GM06990 (cell line): ENCODE data around the gene PEX14.

Source experiments
- DNase-seq: peaks from one replicate; pipeline ENCODE4 v3.0.0-alpha.2; 2011; ENCODE audit not compliant: insufficient read length; ENCODE audit errors: extremely low read depth
- H3K27me3 ChIP-seq: replicated peaks from 2 replicates; pipeline ENCODE4 v1.6.0; 2011; ENCODE audit warnings: low read length; ENCODE audit not compliant: control insufficient read depth, insufficient read depth
- H3K36me3 ChIP-seq: 2 replicates; pipeline ENCODE4 v1.5.1; 2011; ENCODE audit warnings: low read length; ENCODE audit not compliant: control insufficient read depth, insufficient read depth
- H3K4me3 ChIP-seq: replicated peaks from 2 replicates; pipeline ENCODE4 v1.5.1; 2011; ENCODE audit warnings: low read depth, mild to moderate bottlenecking, control low read depth, low read length
- CTCF ChIP-seq: IDR thresholded peaks from 2 replicates; pipeline ENCODE4 v1.5.1; 2011; ENCODE audit warnings: low read length, control low read depth, mild to moderate bottlenecking, inconsistent platforms; ENCODE audit not compliant: insufficient read depth, poor library complexity, severe bottlenecking

Gene PEX14

GRCh38 chr1:10506677-10507047 is 31.9 kb downstream of the PEX14 start:
- no peak for DNase-seq
- Histone ChIP-seq H3K27me3 (no peaks in the 10 kb centered on the region), H3K4me3 (no peak overlapping the region), H3K36me3 (no peaks in the 10 kb centered on the region; the same call in 1 of the 2 replicates)
- no peak for TF ChIP-seq CTCF

GRCh38 chr1:10507111-10507879 is 32.5 kb downstream of the PEX14 start:
- H3K27me3 ChIP-seq = no peaks in the 10 kb centered on the region
- no peak overlapping the region for H3K4me3 ChIP-seq
- no peak for DNase-seq
- TF ChIP-seq CTCF = peak; percentile 89
- H3K36me3 ChIP-seq = no peaks in the 10 kb centered on the region; the same call in 1 of the 2 replicates

GRCh38 chr1:10508511-10508951 is 33.8 kb downstream of the PEX14 start:
- no peak for DNase-seq
- TF ChIP-seq CTCF = no peak
- H3K4me3 ChIP-seq = no peak overlapping the region
- no peaks in the 10 kb centered on the region for H3K27me3 ChIP-seq
- no peaks in the 10 kb centered on the region; the same call in 1 of the 2 replicates for H3K36me3 ChIP-seq

- no peak for DNase-seq
- no peak for TF ChIP-seq CTCF
These were observed 35.2 kb downstream of the PEX14 start for GRCh38 chr1:10509809-10510509.

GRCh38 chr1:10510520-10511493 is 36.1 kb downstream of the PEX14 start:
- Histone ChIP-seq H3K27me3 (no peaks in the 10 kb centered on the region), H3K36me3 (no peaks in the 10 kb centered on the region; the same call in 1 of the 2 replicates), H3K4me3 (no peak overlapping the region)
- no peak for TF ChIP-seq CTCF
- peak; percentile 66 for DNase-seq

More at GRCh38 chr1:10509809-10510509, 35.2 kb downstream of the PEX14 start:
- Histone ChIP-seq H3K27me3 (no peaks in the 10 kb centered on the region), H3K36me3 (no peaks in the 10 kb centered on the region; the same call in 1 of the 2 replicates), H3K4me3 (no peak overlapping the region)
